NCI-H1092 (cell line): ENCODE results near the gene CRYL1.

ENCODE experiments used
- DNase-seq: peaks from one replicate; lab custom pipeline; 2025; lab: John Stamatoyannopoulos, UW

Gene CRYL1

DNA sequence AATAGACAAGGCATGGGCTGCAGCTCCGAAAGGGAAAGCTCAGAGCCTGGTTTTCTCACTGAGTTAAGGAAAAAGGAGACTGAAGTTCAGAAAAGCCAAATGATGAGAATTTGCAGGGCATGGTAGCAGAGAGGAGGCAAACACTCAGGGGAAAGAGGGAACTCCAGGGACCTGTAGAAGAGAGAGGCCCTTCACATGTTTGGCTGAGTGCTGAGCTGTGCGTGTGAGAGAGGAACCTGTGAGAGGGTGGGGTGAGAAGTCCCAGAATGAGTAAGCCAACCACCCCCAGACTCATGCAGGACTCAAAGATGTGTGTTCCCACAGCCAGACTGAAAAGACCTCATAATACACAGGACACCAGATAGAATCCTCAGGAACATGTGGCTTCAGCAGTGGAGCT is 2.8 kb upstream of the CRYL1 start:
- no peak for DNase-seq

DNA sequence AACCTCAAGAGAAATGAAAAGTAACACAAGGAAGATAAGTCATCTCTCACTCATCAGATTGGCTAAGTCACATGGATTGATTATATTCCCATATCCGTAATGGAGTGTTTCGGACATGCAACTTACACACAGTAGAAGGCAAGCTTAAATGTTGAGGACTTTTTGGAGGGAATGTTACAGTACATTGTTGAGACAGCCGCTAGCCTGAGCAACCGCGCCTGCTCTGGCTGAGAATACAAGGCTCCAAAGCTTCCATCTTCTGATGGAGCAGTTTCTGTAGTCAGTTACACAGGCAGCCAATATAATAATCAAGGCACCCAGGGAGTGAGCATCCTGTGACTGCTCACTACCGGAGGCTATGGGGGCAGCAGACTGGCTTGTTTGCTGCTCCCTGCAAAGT is 1.0 kb upstream of the CRYL1 start:
- no peak for DNase-seq

DNA sequence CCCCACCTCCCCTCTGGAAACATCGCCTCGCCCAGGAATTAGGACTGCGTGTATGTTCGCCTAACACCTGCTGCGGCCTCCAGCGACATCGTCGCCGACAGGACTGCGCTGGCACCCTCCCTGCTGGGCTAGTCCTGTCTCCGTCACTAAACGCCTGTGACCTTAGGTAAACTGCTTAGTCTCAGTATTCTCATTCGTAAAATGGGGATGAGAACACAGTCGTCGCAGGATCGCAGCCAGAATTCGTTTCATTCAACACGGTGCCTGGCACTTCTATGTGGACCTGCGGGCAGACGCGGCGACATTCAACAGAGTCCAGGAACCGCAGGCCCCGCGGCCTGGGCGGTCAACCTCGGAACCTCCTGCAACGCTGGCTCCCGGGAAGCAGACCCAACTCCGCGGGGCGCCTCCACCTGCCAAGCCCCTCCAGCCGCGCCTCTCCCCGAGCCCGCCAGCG is 485 bp downstream of the CRYL1 start:
- peak; percentile 32 for DNase-seq

DNA sequence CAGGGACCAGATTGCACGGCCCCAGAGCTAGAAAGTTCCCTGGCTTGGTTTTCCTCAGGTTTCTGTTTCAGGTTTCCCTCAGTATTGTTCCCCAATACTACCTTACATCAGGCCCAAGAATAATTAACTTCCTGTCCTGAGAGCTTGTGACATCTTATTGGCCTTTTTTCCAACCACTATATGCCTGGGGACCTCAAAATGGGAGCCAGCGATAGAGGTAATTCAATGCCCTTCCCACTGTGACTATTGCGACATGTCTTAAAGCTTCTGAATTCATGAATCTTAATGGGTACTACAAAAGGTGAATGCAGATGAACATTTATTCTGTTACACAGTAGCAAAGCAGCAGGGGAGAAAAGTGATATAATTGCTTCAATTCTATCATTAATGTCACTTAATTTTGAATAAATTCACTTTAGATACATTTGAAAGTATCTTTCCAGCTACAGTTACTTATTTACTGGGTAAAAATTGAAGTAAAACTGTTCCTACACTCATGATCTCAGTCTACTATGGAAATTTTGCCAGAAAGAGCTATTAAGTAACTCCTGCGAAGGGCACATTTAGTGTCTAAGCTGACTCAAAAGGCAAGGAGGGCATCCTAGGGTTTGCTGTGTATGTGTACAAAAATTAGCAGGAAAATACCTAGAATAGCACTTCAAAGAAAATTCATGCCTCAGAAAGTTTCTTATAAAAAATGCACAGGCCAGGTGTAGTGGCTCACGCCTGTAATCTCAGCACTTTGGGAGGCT is 4.1 kb downstream of the CRYL1 start:
- no peak for DNase-seq

DNA sequence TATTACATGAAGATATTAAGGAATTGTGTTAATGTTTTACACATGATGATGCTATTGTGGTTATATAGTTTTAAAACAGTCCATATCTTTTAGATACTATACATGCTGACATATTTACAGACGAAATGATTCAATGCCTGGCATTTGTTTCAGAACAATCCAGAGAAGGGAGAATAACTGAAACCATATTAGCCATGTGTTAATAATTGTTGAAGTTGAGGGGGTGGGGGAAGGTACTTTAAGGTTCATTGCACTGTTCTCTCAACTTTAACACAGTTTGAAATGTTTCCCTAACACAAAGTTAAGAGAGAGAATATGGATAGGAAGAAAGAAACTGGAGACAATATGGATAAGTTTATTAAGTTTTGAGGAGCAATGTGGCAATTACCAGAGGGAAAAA is 5.8 kb downstream of the CRYL1 start:
- no peak for DNase-seq

DNA sequence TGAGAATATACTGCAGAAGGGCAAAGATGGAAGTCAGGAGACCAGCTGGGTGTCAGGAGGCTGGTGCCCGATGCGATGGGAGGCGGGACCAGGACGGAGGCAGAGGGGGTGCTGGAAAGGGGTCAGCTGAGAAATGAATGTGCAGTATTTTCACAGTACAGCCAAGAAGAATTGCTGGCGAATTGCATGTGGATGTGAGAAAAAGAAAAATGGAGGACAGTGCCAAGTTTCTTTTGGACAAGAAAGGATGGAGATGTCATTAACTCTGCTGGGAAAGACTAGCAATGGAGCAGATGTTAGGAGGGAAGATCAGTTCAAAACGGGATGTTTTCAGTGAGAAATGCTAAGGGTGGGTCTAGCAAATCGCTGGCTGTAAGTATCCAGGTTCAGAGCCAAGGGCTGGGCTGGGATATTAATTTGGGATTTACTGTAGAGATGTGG is 7.0 kb downstream of the CRYL1 start:
- no peak for DNase-seq

DNA sequence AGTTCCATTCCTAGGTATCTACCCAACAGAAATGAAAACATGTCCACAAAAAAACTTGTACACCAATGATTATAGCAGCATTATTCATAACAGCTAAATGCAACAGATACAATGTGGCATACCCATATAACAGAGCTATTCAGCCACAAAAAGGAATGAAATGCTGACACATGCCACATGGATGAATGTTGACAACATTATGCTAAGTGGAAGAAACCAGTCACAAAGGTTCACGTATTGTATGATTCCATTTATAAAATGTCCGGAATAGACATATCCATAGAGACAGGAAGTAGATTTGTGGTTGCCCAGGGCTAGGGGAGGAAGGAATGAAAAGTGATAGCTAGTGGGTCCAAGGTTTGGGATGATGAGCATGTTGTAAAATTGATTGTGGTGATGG is 10.8 kb downstream of the CRYL1 start:
- no peak for DNase-seq

DNA sequence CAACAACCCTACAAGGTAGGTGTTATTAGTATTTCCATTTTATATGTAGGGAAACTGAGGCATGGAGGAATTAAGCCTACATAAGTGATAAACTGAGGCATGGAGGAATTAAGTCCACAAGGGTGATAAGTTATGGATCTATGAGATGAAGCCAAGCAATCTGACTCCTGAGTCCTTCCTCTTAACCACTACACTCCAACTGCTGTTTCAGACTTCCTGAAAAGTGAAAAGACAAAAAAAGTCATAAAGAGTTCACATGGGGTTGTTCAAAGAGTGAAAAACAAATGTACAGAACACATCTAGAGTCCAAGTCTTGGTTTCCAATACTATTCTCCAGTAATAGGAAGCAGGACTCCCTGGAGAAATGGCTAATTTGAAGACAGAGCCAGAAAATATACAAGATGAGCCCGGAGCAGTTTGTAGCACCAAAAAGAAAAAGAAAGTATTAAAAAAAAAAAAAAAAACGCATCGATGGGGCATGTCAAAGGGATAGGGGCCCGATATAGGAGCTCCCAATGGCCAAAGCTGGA is 12.1 kb downstream of the CRYL1 start:
- DNase-seq = no peak

DNA sequence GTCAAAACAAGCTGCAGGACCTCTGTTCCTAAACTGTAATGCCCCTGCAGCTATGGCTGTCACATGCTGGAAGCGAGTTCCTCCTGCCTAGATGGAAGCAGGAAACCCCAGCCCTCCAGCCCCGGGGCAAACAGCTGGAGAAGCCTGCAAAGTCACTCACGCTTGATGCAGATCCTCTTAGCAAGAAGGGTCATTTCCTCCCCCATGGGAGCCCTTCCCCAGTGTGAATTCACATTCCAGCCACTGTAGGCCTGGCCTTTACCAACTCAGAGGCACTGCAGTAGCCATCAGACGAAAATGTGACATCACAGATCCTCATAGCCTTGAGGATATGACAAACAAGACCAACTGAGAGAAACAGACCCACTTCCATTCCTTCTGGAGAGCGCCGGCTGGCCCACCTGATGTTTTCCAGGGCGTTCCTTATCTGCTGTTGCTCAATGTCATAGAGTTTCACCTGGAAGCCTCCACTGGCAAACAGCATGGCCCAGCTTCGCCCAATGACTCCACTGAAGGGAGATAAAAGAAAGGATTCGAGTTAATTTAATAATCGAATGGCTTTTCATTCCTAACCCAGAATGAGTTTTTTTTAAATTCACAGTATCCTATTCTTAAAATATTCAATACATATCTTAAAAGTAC is 13.5 kb downstream of the CRYL1 start:
- DNase-seq = no peak

DNA sequence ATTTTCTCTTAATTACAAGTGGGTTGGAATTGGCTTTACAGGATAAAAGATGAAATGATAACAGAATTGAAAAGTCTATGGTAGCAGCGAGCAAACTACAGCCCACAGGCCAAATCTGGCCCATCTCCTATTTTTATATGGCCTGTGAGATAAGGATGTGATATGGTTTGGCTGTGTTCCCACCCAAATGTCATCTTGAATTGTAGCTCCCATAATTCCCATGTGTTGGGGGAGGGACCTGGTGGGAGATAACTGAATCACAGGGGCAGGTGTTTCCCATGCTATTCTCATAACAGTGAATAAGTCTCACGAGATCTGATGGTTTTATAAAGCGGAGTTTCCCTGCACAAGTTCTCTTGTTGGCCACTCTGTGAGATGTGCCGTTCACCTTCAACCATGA is 19.0 kb downstream of the CRYL1 start:
- no peak for DNase-seq

DNA sequence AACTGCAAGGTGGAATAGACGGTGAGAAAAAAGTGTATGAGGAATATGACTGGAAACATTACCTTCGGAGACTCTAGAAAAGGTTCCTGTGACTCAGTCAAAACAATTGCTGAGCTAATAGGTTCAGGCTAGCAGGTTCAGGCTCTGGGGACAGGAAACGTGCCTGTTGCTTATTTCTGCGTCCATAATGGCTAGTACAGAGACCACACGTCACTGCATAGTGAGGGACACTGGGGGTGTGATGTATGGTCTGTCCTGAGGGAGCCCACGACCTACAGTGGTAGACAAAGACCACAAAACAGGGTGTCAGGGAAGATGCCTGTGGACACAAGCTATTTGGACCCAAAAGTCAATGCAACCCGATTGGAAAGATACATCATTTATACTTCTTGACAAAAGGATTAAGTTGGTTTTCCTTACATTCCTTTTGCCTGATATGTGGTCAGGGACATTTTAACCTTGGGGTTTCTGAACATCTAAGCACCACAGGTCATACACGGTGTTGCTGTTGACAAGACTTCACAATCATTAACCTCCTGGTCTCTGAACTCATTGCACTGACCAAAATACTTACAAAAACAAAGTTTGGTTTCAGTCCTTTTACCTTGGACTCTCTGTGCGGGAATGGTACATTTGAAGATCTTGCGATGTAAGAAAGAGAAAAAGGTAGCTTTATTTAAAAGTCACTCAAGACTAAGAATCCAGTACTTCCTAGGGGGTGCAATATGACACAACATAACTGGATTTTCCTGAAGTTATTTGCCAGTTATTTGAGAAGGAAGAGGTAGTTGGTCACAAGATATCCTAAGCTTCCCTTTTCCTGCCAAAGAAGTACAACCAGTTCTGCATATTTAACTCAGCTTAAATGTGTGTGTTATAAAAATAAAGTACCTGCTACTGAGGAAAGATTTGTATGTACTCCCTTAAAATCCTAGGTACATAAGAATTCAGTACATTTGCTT is 20.0 kb downstream of the CRYL1 start:
- DNase-seq = no peak

DNA sequence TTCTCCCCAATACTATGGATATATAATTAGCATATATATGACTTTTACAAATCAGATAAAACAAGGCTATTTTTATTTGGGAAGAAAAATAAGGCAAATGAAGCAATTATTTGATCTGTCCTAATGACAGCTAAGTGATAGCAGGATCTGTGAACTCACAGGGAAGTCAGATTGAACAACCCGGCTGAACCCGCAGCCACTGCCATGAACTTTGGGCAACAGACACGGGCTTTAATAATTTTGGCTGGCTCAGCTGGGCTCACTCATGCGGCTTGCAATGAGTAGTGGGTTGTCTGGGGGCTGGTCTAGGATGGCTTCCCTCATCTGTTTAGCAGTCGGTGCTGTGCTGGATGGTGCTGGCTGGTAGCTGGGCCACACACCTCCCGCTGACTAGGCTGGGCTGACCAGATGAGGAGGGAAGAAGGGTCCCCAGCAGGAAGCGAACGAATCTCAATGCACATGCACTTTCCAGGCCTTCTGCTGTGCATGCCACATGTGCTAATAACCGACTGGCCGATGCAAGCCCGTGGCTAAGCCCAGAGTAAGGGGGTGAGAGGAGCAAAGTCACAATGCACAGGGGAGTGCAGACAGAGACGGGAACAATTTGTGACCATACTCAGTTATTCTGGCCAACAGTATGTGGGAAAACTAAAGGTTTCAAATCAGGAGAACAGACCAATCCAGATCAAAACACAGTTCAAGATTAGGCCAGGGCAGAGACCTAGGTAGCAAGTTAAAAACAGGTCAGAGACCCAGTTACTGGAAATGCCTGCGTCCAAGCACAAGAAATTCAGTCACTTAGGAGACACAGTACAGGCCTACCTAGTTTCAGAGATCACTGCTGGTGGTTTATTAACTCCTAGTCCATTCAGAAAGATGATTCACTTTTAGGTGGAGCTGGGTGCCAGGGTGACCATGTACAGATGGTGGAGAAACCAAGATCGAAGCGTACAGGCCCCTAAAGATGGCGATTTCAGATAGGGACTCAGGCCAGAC is 22.3 kb downstream of the CRYL1 start:
- no peak for DNase-seq

DNA sequence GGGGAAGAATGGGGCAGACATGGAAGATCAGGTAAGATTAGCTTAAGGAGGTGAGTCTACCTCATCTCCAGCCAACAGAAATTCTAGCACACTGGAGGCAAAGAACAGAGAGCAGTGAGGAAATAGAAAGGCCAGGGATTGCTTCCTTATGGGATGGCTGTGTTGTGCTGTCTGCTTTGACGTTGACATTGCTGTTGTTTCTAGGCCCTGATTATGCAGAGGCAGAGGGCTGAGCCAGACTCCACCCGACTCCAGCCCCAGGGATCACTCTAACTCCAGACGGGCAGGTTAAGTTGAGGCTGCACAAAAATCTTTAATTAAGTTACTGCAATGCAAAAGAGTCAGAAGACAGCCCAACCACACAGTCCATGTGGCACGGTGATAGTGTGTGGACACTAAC is 24.1 kb downstream of the CRYL1 start:
- no peak for DNase-seq

DNA sequence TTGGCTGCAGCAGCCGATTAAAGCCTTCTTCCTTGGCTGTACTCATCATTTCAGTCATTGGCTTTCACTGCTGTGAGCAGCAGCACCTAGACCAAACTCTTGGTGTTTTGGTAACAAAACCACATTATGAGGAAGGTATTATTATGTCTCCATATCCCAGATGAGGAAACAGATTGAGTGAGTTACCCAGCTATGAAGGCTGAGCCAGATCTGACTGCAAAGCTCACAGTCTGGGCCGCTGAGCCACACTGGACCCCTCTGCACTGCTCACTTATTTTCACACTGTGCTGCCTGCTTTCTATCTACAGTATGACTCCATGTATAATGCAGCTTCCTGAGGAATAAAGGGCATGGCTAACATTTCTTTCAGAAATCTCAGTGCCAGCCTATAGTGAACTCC is 24.5 kb downstream of the CRYL1 start:
- DNase-seq = no peak

DNA sequence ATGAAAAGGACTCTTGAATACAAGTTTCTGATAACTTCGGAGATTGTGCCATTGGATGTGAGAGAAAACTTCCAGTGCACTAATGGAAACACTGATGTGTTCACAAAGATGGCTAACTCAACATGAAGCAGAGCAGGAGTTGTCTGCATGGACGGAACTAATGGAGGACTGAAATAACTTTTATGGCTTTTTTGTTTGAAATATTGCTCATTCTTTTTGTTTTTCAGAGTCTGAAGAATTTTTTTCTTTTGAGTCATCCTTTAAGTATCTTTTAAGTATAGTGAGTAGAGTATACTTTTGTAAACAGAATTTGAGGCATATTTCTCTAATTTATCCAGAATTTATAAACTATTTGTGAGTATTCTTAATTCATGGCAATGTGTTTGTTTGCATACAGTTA is 25.7 kb downstream of the CRYL1 start:
- no peak for DNase-seq

DNA sequence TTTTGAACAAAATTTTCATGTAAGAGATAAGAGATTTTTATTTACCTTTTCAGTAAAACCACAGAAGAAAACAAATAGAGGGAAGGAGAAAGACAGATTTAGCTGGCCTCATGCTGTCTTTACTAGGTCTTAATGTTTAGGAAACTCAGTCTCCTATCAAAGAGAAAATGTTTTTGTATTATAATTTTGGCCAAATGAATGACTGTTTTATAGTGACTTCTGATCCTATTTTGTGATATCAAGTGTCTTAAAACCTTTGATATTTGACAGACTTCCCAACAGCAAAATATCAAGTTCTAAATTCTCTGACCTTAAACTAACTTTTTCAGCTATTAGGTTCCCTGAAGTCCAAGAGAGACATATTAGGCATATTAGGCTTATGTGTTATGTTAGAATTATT is 27.0 kb downstream of the CRYL1 start:
- DNase-seq = no peak

DNA sequence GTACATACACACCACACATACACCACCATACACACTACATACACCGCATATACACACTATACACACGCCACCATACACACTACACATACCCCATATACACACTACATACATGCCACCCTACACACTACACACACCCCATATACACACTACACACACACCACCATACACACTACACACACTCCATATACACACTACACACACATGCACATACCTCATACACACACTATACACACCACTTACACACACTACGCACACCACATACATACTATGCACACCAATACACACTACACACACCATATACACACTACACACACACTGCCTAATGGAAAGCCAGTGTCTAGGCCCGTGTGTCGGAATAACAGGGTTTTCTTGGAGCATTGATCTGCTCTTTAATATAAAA is 27.5 kb downstream of the CRYL1 start:
- DNase-seq = no peak

DNA sequence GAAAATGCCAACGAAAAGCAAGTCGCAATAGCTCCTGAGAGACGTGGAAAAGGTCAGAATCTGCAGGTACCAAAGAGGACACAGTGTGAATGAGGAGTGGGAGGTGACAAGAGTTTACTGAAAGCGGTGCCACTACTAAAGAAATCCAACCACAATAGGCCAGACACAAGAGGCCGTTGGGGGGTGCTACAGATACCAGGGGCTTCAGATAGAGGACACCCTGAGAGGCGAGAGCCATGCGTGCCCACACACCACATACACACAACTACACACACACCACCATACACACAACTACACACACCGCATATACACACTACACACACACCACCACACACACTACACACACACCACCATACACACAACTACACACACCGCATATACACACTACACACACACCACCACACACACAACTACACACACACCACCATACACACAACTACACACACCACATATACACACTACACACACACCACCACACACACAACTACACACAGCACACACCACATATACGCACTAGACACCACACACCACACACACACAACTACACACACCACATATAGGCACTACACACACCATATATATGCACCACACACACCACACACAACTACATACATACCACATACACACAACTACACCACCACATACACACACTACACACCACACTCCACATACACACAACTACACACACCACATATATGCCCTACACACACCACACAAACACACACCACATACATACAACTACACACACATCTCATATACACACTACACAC is 28.5 kb downstream of the CRYL1 start:
- DNase-seq = no peak

DNA sequence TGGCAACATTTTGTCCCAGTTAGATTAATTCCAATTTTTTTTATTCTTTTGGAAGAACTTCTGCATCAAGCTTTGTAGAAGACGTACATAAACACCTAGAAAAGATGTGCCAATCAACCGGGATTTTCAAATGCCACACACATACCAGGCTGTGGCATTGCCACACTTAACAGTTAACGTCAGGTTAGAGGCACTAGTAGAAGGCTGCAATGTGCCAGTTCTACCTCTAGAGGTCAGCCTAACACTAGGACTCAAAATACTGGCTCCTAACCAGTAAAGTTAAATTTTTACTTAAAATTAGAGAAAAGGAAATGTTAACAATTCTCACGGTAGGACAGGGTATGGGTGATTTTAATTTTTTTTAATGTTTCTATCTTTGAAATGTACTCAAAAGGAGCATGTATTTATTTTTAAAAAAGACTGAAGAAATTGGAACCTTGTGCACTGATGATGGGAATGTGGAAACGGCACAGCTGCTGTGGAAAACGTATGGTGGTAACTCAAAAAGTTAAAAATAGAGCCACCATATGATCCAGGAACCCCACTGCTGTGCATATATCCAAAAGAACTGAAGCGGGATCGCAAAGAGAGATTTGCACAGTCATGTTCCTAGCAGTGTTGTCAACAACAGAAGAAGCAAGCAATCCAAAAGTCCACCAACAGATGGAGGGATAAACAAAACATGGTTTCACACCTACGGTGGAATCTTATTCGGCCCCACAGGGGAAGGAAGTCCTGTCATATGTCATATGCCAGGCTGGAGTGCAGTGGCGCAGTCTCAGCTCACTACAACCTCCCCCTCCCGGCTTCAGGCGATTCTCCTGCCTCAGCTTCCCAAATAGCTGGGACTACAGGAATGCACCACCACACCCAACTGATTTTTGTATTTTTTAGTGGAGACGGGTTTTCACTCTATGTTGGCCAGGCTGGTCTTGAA is 30.3 kb downstream of the CRYL1 start:
- peak; percentile 32 for DNase-seq
